HepG2 (cell line): ENCODE results near the gene VWA3A. TPM values are rescaled to one million over a fixed set of nuclear protein-coding genes. Genes with fewer than 3 reads are reported as not detected.

Experiments used
- ATRX ChIP-seq: sonication (generic); formaldehyde crosslinking; IDR thresholded peaks from 2 replicates; pipeline ENCODE4 v1.4.0; 2020; ENCODE audit warnings: missing genetic modification reagents, borderline replicate concordance
- GTF3A ChIP-seq: sonication (generic); formaldehyde crosslinking; conservative IDR thresholded peaks from 2 replicates; pipeline ENCODE4 v1.4.0; 2020; ENCODE audit warnings: mild to moderate bottlenecking, missing genetic modification reagents
- HCFC1 ChIP-seq: fragments of 150-350 bp; IDR thresholded peaks from 2 replicates; pipeline ENCODE4 v1.6.1; 2014; ENCODE audit warnings: low read depth, low read length
- HMG20A ChIP-seq: IDR thresholded peaks from 2 replicates; pipeline ENCODE4 v1.6.1; 2016; ENCODE audit warnings: borderline replicate concordance
- MEIS2 ChIP-seq: sonication (generic); formaldehyde crosslinking; IDR thresholded peaks from 2 replicates; pipeline ENCODE4 v1.9.0; 2021; ENCODE audit warnings: mild to moderate bottlenecking, missing genetic modification reagents
- MXI1 ChIP-seq: IDR thresholded peaks from 3 replicates; pipeline ENCODE4 v1.6.1; 2012; ENCODE audit warnings: low read depth, low read length, inconsistent platforms, borderline replicate concordance
- PHF8 ChIP-seq: sonication (generic); formaldehyde crosslinking; IDR thresholded peaks from 2 replicates; pipeline ENCODE4 v1.5.0; 2020; ENCODE audit warnings: missing genetic modification reagents
- SAFB2 ChIP-seq: sonication (generic); formaldehyde crosslinking; IDR thresholded peaks from 2 replicates; pipeline ENCODE4 v1.5.1; 2020; ENCODE audit warnings: missing genetic modification reagents, low read depth, mild to moderate bottlenecking, borderline replicate concordance
- SMAD9 ChIP-seq: sonication (generic); formaldehyde crosslinking; IDR thresholded peaks from 2 replicates; pipeline ENCODE4 v1.5.1; 2020; ENCODE audit warnings: mild to moderate bottlenecking, missing genetic modification reagents
- ZNF362 ChIP-seq: sonication (generic); formaldehyde crosslinking; IDR thresholded peaks from 2 replicates; pipeline ENCODE4 v1.4.0; 2020; ENCODE audit warnings: missing genetic modification reagents, mild to moderate bottlenecking, borderline replicate concordance
- polyA plus RNA-seq, 8 experiments: library from polyadenylated mRNA; depleted of rRNA in 3 of 8; stranded (reverse) in 7 of 8; unstranded in 1 of 8; fragments of >200 nt; fragmentation: Illumina TruSeq in 4 of 8; extraction: Trizol in 4 of 8; gene quantifications; 2 replicates each; pipeline versions ENCODE4 v1.2.1 to v1.2.3, GENCODE V29; 2011 to 2016; ENCODE audit warnings: low read depth in 4 of 8, missing spikeins in 1 of 8, mixed read lengths in 1 of 8; ENCODE audit not compliant: insufficient read depth in 1 of 8
- total RNA-seq, 5 experiments: library from RNA; depleted of rRNA; stranded (reverse); fragments of >200 nt; fragmentation: Illumina TruSeq; extraction: Trizol; gene quantifications; 2 replicates each; pipeline ENCODE4 v1.2.3, GENCODE V29; 2016; ENCODE audit warnings: low read depth in 1 of 5
- TF ChIP-seq, protein P1 (sequence below): sonication (generic); formaldehyde crosslinking; IDR thresholded peaks from 2 replicates; pipeline ENCODE4 v1.4.0; 2020; ENCODE audit warnings: missing genetic modification reagents
- TF ChIP-seq, protein P2 (sequence below), 2 experiments: sonication (generic) in 1 of 2; formaldehyde crosslinking in 1 of 2; IDR thresholded peaks; 2 replicates each; pipeline versions ENCODE4 v1.5.1 to v1.6.1; 2011 to 2020; ENCODE audit warnings: borderline replicate concordance in 1 of 2, low read depth in 1 of 2, low read length in 1 of 2, mild to moderate bottlenecking in 1 of 2, missing genetic modification reagents in 1 of 2, moderate library complexity in 1 of 2
- TF ChIP-seq, protein P3 (sequence below): sonication (generic); formaldehyde crosslinking; IDR thresholded peaks from 2 replicates; pipeline ENCODE4 v1.4.0; 2020; ENCODE audit warnings: missing genetic modification reagents, borderline replicate concordance
- TF ChIP-seq, protein P4 (sequence below): sonication (generic); formaldehyde crosslinking; IDR thresholded peaks from 2 replicates; pipeline ENCODE4 v1.4.0; 2020; ENCODE audit warnings: mild to moderate bottlenecking, missing genetic modification reagents

Gene VWA3A
- total and polyA plus RNA-seq, 2 of the 13 experiments (the other 11 are each of a cell fraction or from before 2014, with no cell fraction given) = 0.03 to 0.07 TPM

DNA sequence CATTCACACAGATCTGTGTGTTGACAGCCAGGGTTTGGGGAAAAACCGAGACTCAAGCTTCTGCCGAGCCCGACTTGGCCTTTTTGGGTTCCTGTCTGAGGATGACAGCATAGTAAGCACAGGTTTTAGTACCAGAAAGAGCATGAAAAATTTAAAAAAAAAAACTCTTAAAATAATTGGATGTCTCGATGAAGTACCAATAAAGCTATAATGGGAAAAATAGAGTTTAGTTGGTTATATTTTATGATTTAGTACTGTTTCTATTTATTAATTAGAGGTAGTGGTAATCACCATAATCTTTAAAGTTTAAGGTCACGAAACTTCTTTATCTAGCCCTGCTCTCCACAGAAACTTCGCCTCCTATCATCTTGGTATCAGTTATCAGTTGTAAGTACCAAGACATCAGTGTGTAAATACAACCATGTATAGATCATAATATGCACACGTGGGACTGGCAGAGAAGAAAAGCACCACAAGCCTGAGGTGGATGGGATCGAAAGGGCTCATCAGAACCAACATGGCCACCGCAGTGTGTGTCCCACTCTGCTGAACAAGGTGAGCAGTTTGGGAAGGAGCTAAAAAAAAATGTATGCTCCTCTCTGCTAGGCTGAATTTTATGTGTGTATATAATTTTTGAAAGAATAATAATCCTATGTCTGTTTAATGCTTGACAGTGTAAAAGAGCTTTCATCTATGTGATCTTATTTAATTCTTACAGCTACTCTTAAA lies 99.4 kb downstream of the VWA3A start (continued):
- TF ChIP-seq, protein P1, sequence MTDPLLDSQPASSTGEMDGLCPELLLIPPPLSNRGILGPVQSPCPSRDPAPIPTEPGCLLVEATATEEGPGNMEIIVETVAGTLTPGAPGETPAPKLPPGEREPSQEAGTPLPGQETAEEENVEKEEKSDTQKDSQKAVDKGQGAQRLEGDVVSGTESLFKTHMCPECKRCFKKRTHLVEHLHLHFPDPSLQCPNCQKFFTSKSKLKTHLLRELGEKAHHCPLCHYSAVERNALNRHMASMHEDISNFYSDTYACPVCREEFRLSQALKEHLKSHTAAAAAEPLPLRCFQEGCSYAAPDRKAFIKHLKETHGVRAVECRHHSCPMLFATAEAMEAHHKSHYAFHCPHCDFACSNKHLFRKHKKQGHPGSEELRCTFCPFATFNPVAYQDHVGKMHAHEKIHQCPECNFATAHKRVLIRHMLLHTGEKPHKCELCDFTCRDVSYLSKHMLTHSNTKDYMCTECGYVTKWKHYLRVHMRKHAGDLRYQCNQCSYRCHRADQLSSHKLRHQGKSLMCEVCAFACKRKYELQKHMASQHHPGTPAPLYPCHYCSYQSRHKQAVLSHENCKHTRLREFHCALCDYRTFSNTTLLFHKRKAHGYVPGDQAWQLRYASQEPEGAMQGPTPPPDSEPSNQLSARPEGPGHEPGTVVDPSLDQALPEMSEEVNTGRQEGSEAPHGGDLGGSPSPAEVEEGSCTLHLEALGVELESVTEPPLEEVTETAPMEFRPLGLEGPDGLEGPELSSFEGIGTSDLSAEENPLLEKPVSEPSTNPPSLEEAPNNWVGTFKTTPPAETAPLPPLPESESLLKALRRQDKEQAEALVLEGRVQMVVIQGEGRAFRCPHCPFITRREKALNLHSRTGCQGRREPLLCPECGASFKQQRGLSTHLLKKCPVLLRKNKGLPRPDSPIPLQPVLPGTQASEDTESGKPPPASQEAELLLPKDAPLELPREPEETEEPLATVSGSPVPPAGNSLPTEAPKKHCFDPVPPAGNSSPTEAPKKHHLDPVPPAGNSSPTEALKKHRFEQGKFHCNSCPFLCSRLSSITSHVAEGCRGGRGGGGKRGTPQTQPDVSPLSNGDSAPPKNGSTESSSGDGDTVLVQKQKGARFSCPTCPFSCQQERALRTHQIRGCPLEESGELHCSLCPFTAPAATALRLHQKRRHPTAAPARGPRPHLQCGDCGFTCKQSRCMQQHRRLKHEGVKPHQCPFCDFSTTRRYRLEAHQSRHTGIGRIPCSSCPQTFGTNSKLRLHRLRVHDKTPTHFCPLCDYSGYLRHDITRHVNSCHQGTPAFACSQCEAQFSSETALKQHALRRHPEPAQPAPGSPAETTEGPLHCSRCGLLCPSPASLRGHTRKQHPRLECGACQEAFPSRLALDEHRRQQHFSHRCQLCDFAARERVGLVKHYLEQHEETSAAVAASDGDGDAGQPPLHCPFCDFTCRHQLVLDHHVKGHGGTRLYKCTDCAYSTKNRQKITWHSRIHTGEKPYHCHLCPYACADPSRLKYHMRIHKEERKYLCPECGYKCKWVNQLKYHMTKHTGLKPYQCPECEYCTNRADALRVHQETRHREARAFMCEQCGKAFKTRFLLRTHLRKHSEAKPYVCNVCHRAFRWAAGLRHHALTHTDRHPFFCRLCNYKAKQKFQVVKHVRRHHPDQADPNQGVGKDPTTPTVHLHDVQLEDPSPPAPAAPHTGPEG (CRISPR knock-in tag) = no peak; the same call in 1 of the 2 replicates
- TF ChIP-seq MEIS2 (CRISPR knock-in tag) = no peak
- TF ChIP-seq ZNF362 (CRISPR knock-in tag) = peak; percentile 38; the same call in 1 of the 2 replicates
- TF ChIP-seq, protein P2, sequence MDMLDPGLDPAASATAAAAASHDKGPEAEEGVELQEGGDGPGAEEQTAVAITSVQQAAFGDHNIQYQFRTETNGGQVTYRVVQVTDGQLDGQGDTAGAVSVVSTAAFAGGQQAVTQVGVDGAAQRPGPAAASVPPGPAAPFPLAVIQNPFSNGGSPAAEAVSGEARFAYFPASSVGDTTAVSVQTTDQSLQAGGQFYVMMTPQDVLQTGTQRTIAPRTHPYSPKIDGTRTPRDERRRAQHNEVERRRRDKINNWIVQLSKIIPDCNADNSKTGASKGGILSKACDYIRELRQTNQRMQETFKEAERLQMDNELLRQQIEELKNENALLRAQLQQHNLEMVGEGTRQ (IDR thresholded peaks at IDR 0.05; ENCODE audit: low read depth, low read length) = no peak
- TF ChIP-seq, protein P2 (CRISPR knock-in tag; IDR thresholded peaks at IDR 0.05; ENCODE audit: borderline replicate concordance) = no peak
- TF ChIP-seq HCFC1 = no peak
- TF ChIP-seq, protein P3, sequence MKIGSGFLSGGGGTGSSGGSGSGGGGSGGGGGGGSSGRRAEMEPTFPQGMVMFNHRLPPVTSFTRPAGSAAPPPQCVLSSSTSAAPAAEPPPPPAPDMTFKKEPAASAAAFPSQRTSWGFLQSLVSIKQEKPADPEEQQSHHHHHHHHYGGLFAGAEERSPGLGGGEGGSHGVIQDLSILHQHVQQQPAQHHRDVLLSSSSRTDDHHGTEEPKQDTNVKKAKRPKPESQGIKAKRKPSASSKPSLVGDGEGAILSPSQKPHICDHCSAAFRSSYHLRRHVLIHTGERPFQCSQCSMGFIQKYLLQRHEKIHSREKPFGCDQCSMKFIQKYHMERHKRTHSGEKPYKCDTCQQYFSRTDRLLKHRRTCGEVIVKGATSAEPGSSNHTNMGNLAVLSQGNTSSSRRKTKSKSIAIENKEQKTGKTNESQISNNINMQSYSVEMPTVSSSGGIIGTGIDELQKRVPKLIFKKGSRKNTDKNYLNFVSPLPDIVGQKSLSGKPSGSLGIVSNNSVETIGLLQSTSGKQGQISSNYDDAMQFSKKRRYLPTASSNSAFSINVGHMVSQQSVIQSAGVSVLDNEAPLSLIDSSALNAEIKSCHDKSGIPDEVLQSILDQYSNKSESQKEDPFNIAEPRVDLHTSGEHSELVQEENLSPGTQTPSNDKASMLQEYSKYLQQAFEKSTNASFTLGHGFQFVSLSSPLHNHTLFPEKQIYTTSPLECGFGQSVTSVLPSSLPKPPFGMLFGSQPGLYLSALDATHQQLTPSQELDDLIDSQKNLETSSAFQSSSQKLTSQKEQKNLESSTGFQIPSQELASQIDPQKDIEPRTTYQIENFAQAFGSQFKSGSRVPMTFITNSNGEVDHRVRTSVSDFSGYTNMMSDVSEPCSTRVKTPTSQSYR (CRISPR knock-in tag) = no peak
- no peak; the same call in 1 of the 2 replicates for TF ChIP-seq PHF8 (CRISPR knock-in tag)
- no peak for TF ChIP-seq SAFB2 (CRISPR knock-in tag)
- no peak for TF ChIP-seq SMAD9
- TF ChIP-seq, protein P4, sequence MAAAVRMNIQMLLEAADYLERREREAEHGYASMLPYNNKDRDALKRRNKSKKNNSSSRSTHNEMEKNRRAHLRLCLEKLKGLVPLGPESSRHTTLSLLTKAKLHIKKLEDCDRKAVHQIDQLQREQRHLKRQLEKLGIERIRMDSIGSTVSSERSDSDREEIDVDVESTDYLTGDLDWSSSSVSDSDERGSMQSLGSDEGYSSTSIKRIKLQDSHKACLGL = peak; percentile 56; the same call in 1 of the 2 replicates
- no peak for TF ChIP-seq MXI1
- TF ChIP-seq ATRX = no peak
- no peak for TF ChIP-seq GTF3A (CRISPR knock-in tag)
- no peak for TF ChIP-seq HMG20A (CRISPR knock-in tag)
